Fibroblast of peridontal ligament (primary cell): ENCODE measurements around the gene ARHGEF2.
A peak's percentile ranks its signal among the peaks of the same experiment; 100 is the strongest.

Experiments used
- DNase-seq: peaks from one replicate; pipeline ENCODE4 v3.0.0-alpha.2; 2010; ENCODE audit errors: extremely low read depth

The ARHGEF2 gene

GRCh38 chr1:155978325-155978972 is at the start of gene ARHGEF2:
TSS of gene ARHGEF2 (minus strand) at chr1:155978547. CDS start at chr1:155978427, 120 bp downstream.
- DNase-seq: no peak

- DNase-seq: no peak
Measured at GRCh38 chr1:156026588-156026987, 48.2 kb upstream of the ARHGEF2 start.

GRCh38 chr1:156025876-156026275 is 47.5 kb upstream of the ARHGEF2 start:
- DNase-seq: peak; percentile 37

GRCh38 chr1:156024801-156025200 is 46.5 kb upstream of the ARHGEF2 start:
- no peak for DNase-seq

GRCh38 chr1:156021954-156022353 is 43.6 kb upstream of the ARHGEF2 start:
- DNase-seq: no peak

GRCh38 chr1:156021093-156021428 is 42.7 kb upstream of the ARHGEF2 start:
- DNase-seq: no peak

- peak; percentile 90 for DNase-seq
Measured at GRCh38 chr1:156020293-156021092, 42.1 kb upstream of the ARHGEF2 start, which contains the start of gene SSR2. TSS of gene SSR2 (minus strand) at chr1:156020951. CDS start at chr1:156020167, 784 bp downstream.

- DNase-seq: no peak
Measured at GRCh38 chr1:156019946-156020292, 41.6 kb upstream of the ARHGEF2 start.

GRCh38 chr1:156014829-156015228 is 36.5 kb upstream of the ARHGEF2 start:
- no peak for DNase-seq

GRCh38 chr1:156012051-156012817 is 33.9 kb upstream of the ARHGEF2 start:
- no peak for DNase-seq

GRCh38 chr1:156009404-156009803 is 31.1 kb upstream of the ARHGEF2 start:
- no peak for DNase-seq

GRCh38 chr1:156006666-156007376 is 28.5 kb upstream of the ARHGEF2 start:
- DNase-seq: no peak

GRCh38 chr1:156004843-156005584 is 26.7 kb upstream of the ARHGEF2 start:
- no peak for DNase-seq

- no peak for DNase-seq
Measured at GRCh38 chr1:156003923-156004188, 25.5 kb upstream of the ARHGEF2 start.

- no peak for DNase-seq
Measured at GRCh38 chr1:156002188-156002911, 24.0 kb upstream of the ARHGEF2 start.

GRCh38 chr1:156001662-156002171 is 23.4 kb upstream of the ARHGEF2 start:
- DNase-seq: no peak

GRCh38 chr1:156001021-156001661 is 22.8 kb upstream of the ARHGEF2 start:
- DNase-seq: no peak

- no peak for DNase-seq
Measured at GRCh38 chr1:155999964-156000363, 21.6 kb upstream of the ARHGEF2 start.

- no peak for DNase-seq
Measured at GRCh38 chr1:155996166-155996565, 17.8 kb upstream of the ARHGEF2 start.

- DNase-seq: no peak
Measured at GRCh38 chr1:155993595-155993994, 15.2 kb upstream of the ARHGEF2 start.
